Mesenchymal stem cell (in vitro differentiated cells and primary cell): ENCODE data around the gene PCP4.

Source experiments
- DNase-seq: peaks from one replicate; pipeline ENCODE4 v3.0.0-alpha.2; 2013
- H2AFZ ChIP-seq: one replicate; pipeline ENCODE4 v1.6.1; 2013; ENCODE audit warnings: low read depth, mild to moderate bottlenecking, control low read depth, inconsistent platforms, low read length, moderate library complexity
- H2AK5ac ChIP-seq: 2 replicates; pipeline ENCODE4 v1.6.1; 2013; ENCODE audit warnings: low read length, moderate library complexity, mild to moderate bottlenecking, inconsistent platforms; ENCODE audit not compliant: severe bottlenecking
- H2BK120ac ChIP-seq: one replicate; pipeline ENCODE4 v1.6.1; 2013; ENCODE audit warnings: low read depth, mild to moderate bottlenecking, inconsistent platforms, low read length, moderate library complexity
- H2BK12ac ChIP-seq, 2 experiments: one replicate each; pipeline ENCODE4 v1.6.1; 2013; ENCODE audit warnings: inconsistent platforms in 2 of 2, low read length in 2 of 2, mild to moderate bottlenecking in 2 of 2, moderate library complexity in 2 of 2, control low read depth in 1 of 2
- H2BK15ac ChIP-seq: one replicate; pipeline ENCODE4 v1.6.1; 2013; ENCODE audit warnings: mild to moderate bottlenecking, low read depth, inconsistent platforms; ENCODE audit not compliant: poor library complexity, severe bottlenecking
- H2BK5ac ChIP-seq: 2 replicates; pipeline ENCODE4 v1.6.1; 2013; ENCODE audit warnings: low read depth, mild to moderate bottlenecking, low read length, control low read depth, inconsistent platforms; ENCODE audit not compliant: poor library complexity, severe bottlenecking
- H3K14ac ChIP-seq, 2 experiments: one replicate each; pipeline ENCODE4 v1.6.1; 2013; ENCODE audit warnings: inconsistent platforms in 2 of 2, low read length in 2 of 2, control low read depth in 1 of 2, mild to moderate bottlenecking in 1 of 2, moderate library complexity in 1 of 2
- H3K18ac ChIP-seq, 2 experiments: one replicate each; pipeline ENCODE4 v1.6.1; 2013; ENCODE audit warnings: inconsistent platforms in 2 of 2, low read length in 2 of 2, control low read depth in 1 of 2, low read depth in 1 of 2, mild to moderate bottlenecking in 1 of 2
- H3K23ac ChIP-seq, 2 experiments: one replicate each; pipeline ENCODE4 v1.6.1; 2013; ENCODE audit warnings: inconsistent platforms in 2 of 2, low read length in 2 of 2, mild to moderate bottlenecking in 2 of 2, moderate library complexity in 2 of 2, control low read depth in 1 of 2
- H3K27ac ChIP-seq: 2 replicates; pipeline ENCODE4 v1.5.1; 2013; ENCODE audit warnings: mild to moderate bottlenecking, moderate library complexity, low read length, control low read depth, inconsistent platforms; ENCODE audit not compliant: poor library complexity, severe bottlenecking
- H3K27me3 ChIP-seq, 2 experiments: 2 replicates each; pipeline versions ENCODE4 v1.6.1 to v1.7.0; 2013; ENCODE audit warnings: low read length in 2 of 2, mild to moderate bottlenecking in 2 of 2, moderate library complexity in 2 of 2, control low read depth in 1 of 2, inconsistent platforms in 1 of 2; ENCODE audit not compliant: control insufficient read depth in 1 of 2, insufficient read depth in 1 of 2
- H3K36me3 ChIP-seq, 2 experiments: 2 replicates each; pipeline versions ENCODE4 v1.6.1 to v1.7.0; 2013; ENCODE audit warnings: low read length in 2 of 2, control low read depth in 1 of 2, inconsistent platforms in 1 of 2, low read depth in 1 of 2, mild to moderate bottlenecking in 1 of 2; ENCODE audit not compliant: insufficient read depth in 2 of 2, control insufficient read depth in 1 of 2
- H3K4ac ChIP-seq, 2 experiments: one replicate each; pipeline ENCODE4 v1.6.1; 2013; ENCODE audit warnings: inconsistent platforms in 2 of 2, low read length in 2 of 2, mild to moderate bottlenecking in 2 of 2, moderate library complexity in 2 of 2, control low read depth in 1 of 2, low read depth in 1 of 2
- H3K4me1 ChIP-seq: 2 replicates; pipeline ENCODE4 v1.6.1; 2013; ENCODE audit warnings: low read depth, low read length, control low read depth; ENCODE audit not compliant: control insufficient read depth, insufficient read depth
- H3K4me2 ChIP-seq: 2 replicates; pipeline ENCODE4 v1.6.1; 2013; ENCODE audit warnings: low read length, mild to moderate bottlenecking, inconsistent platforms; ENCODE audit not compliant: poor library complexity, severe bottlenecking
- H3K4me3 ChIP-seq, 2 experiments: 2 replicates each; pipeline versions ENCODE4 v1.5.1 to v1.7.0; 2013; ENCODE audit warnings: low read length in 2 of 2, mild to moderate bottlenecking in 2 of 2, control low read depth in 1 of 2, low read depth in 1 of 2; ENCODE audit not compliant: insufficient read depth in 1 of 2
- H3K79me1 ChIP-seq: replicated peaks from 2 replicates; pipeline ENCODE4 v1.6.1; 2013; ENCODE audit warnings: mild to moderate bottlenecking, control low read depth, low read length, inconsistent platforms; ENCODE audit not compliant: poor library complexity, severe bottlenecking
- H3K9ac ChIP-seq: 2 replicates; pipeline ENCODE4 v1.7.0; 2013; ENCODE audit warnings: mild to moderate bottlenecking, low read length, moderate library complexity
- H3K9me3 ChIP-seq: 2 replicates; pipeline ENCODE4 v1.7.0; 2013; ENCODE audit warnings: mild to moderate bottlenecking, low read length; ENCODE audit not compliant: control insufficient read depth
- H4K8ac ChIP-seq: one replicate; pipeline ENCODE4 v1.6.1; 2013; ENCODE audit warnings: inconsistent platforms, mild to moderate bottlenecking, low read length, moderate library complexity
- H4K91ac ChIP-seq: one replicate; pipeline ENCODE4 v1.6.1; 2013; ENCODE audit warnings: mild to moderate bottlenecking, low read length, inconsistent platforms
- WGBS: methylation state at CpG from one replicate; pipeline ENCODE4 v1.1.7; 2013; ENCODE audit warnings: mixed read lengths; 5-methylcytosine and 5-hydroxymethylcytosine counted together

PCP4 gene

GRCh38 chr21:39849014-39849655, 18.1 kb upstream of the PCP4 start:
- H4K8ac ChIP-seq: no peak overlapping the region
- no peaks in the 10 kb centered on the region for H3K27me3 ChIP-seq
- no peak overlapping the region for H2BK5ac ChIP-seq
- H3K79me1 ChIP-seq: no peaks in the 10 kb centered on the region
- H3K18ac ChIP-seq: no peak overlapping the region
- H3K27ac ChIP-seq: no peak overlapping the region
- H3K36me3 ChIP-seq: no peaks in the 10 kb centered on the region
- no peak overlapping the region for H3K14ac ChIP-seq
- WGBS: 61% methylated on average over 8 of the region's 10 CpGs
- H3K4me1 ChIP-seq: peaks cover 5% of the 10 kb centered on the region
- H2AFZ ChIP-seq: no peak overlapping the region
- H3K9me3 ChIP-seq: no peaks in the 10 kb centered on the region
- H2BK120ac ChIP-seq: no peak overlapping the region
- no peak for DNase-seq
- no peak overlapping the region for H3K4me2 ChIP-seq
- no peak overlapping the region for H2BK12ac ChIP-seq
- no peak overlapping the region for H2AK5ac ChIP-seq
- no peak overlapping the region for H2BK15ac ChIP-seq
- no peak overlapping the region for H3K9ac ChIP-seq
- no peak overlapping the region for H4K91ac ChIP-seq
- no peak overlapping the region for H3K4me3 ChIP-seq
- H3K23ac ChIP-seq: no peak overlapping the region
- no peak overlapping the region for H3K4ac ChIP-seq

GRCh38 chr21:39850333-39850732, 16.9 kb upstream of the PCP4 start:
- Histone ChIP-seq H3K9ac (no peak overlapping the region), H3K14ac (no peak overlapping the region), H2AK5ac (no peak overlapping the region), H2BK15ac (no peak overlapping the region), H3K18ac (no peak overlapping the region), H2BK120ac (no peak overlapping the region), H3K79me1 (no peaks in the 10 kb centered on the region), H2AFZ (no peak overlapping the region), H2BK12ac (no peak overlapping the region), H3K27me3 (no peaks in the 10 kb centered on the region), H3K27ac (no peak overlapping the region), H3K4ac (no peak overlapping the region), H2BK5ac (no peak overlapping the region), H3K4me3 (no peak overlapping the region), H3K36me3 (no peaks in the 10 kb centered on the region), H3K4me1 (peaks cover under 1% of the 10 kb centered on the region), H4K91ac (no peak overlapping the region), H3K4me2 (no peak overlapping the region), H4K8ac (no peak overlapping the region), H3K23ac (no peak overlapping the region), H3K9me3 (no peaks in the 10 kb centered on the region)
- DNase-seq: no peak
- 41% methylated on average over 2 of the region's 2 CpGs for WGBS

- Histone ChIP-seq H3K9me3 (no peaks in the 10 kb centered on the region), H3K23ac (no peak overlapping the region), H2AK5ac (no peak overlapping the region), H3K18ac (no peak overlapping the region), H3K4me2 (no peak overlapping the region), H4K8ac (no peak overlapping the region), H2AFZ (no peak overlapping the region), H3K14ac (no peak overlapping the region), H3K27me3 (no peaks in the 10 kb centered on the region), H2BK5ac (no peak overlapping the region), H4K91ac (no peak overlapping the region), H3K36me3 (no peaks in the 10 kb centered on the region), H2BK15ac (no peak overlapping the region), H3K27ac (no peak overlapping the region), H3K4me1 (no peaks in the 10 kb centered on the region), H3K4me3 (no peak overlapping the region), H3K4ac (no peak overlapping the region), H2BK12ac (no peak overlapping the region), H2BK120ac (no peak overlapping the region), H3K9ac (no peak overlapping the region), H3K79me1 (no peaks in the 10 kb centered on the region)
- WGBS: 85% methylated on average over 7 of the region's 7 CpGs
- no peak for DNase-seq
Observed at GRCh38 chr21:39851002-39851618, 16.1 kb upstream of the PCP4 start.

- Histone ChIP-seq H3K4me2 (no peak overlapping the region), H3K9ac (no peak overlapping the region), H2BK12ac (no peak overlapping the region), H3K18ac (no peak overlapping the region), H4K8ac (no peak overlapping the region), H3K4me3 (no peak overlapping the region), H3K4me1 (no peaks in the 10 kb centered on the region), H3K23ac (no peak overlapping the region), H3K14ac (no peak overlapping the region), H2AFZ (no peak overlapping the region), H3K79me1 (no peaks in the 10 kb centered on the region), H2BK120ac (no peak overlapping the region), H2BK15ac (no peak overlapping the region), H4K91ac (no peak overlapping the region), H3K9me3 (no peaks in the 10 kb centered on the region), H2AK5ac (no peak overlapping the region), H3K36me3 (no peaks in the 10 kb centered on the region), H3K4ac (no peak overlapping the region), H2BK5ac (no peak overlapping the region), H3K27ac (no peak overlapping the region), H3K27me3 (no peaks in the 10 kb centered on the region)
- no peak for DNase-seq
- 33% methylated on average over 5 of the region's 5 CpGs for WGBS
Observed at GRCh38 chr21:39852021-39852721, 15.1 kb upstream of the PCP4 start.
